ENCODE data around the gene OR2AG2. TPM values are rescaled to one million over a fixed set of nuclear protein-coding genes. Genes with fewer than 3 reads are reported as not detected.
"Not testable (repeated sequence)": the region's sequence is repeated elsewhere in the genome, so short reads cannot be mapped to it uniquely, and the experiment has no call there.

Gene OR2AG2
- total RNA-seq: 0.09 TPM
- long read RNA-seq: 0 reads

- no peaks in the 10 kb centered on the region for H3K4me1 ChIP-seq
- H3K36me3 ChIP-seq: no peaks in the 10 kb centered on the region
- no peaks in the 10 kb centered on the region for H3K9me3 ChIP-seq
- no peak for DNase-seq
- no peaks in the 10 kb centered on the region for H3K27me3 ChIP-seq (ENCODE audit: low read depth)
- peak; percentile 55 to 86 for ATAC-seq
- TF ChIP-seq, protein P1, sequence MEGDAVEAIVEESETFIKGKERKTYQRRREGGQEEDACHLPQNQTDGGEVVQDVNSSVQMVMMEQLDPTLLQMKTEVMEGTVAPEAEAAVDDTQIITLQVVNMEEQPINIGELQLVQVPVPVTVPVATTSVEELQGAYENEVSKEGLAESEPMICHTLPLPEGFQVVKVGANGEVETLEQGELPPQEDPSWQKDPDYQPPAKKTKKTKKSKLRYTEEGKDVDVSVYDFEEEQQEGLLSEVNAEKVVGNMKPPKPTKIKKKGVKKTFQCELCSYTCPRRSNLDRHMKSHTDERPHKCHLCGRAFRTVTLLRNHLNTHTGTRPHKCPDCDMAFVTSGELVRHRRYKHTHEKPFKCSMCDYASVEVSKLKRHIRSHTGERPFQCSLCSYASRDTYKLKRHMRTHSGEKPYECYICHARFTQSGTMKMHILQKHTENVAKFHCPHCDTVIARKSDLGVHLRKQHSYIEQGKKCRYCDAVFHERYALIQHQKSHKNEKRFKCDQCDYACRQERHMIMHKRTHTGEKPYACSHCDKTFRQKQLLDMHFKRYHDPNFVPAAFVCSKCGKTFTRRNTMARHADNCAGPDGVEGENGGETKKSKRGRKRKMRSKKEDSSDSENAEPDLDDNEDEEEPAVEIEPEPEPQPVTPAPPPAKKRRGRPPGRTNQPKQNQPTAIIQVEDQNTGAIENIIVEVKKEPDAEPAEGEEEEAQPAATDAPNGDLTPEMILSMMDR (IDR thresholded peaks at IDR 0.05): no peak
- H3K4me3 ChIP-seq: no peak within 1 kb of the TSS
- intact Hi-C loops (cut with DNase I): no loop called here
- no peak within 1 kb of the TSS for H3K27ac ChIP-seq
These were observed at the start of gene OR2AG2 for GRCh38 chr11:6771926-6772893. TSS of gene OR2AG2 (minus strand) at chr11:6771976. CDS start at chr11:6768957, 3,019 bp downstream.

DNA sequence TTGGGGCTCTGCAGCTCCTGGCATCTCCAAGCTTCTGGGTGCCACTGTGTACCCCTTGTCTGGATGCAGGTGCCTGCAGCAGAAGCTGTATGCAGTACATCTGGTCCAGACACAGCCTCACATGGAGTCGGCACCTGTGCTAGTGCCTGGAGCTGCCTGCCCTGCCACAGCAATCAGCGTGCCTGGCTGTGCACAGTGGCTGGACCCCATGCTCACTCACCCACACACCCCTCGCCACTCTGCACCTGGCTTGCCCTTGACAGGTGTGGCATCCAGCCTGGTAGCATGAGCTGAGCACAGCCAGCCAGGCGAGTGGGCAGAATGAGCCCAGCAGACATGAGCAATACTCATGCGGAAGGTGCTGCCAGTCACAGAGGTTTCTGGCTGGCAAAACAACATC lies 47.2 kb upstream of the OR2AG2 start:
- TF ChIP-seq, protein P1 (IDR thresholded peaks at IDR 0.05): no peak
- H3K4me1 ChIP-seq: no peaks in the 10 kb centered on the region
- intact Hi-C loops (cut with DNase I): no loop called here
- H3K9me3 ChIP-seq: peaks cover 8% of the 10 kb centered on the region
- no peak overlapping the region for H3K27ac ChIP-seq
- no peaks in the 10 kb centered on the region for H3K27me3 ChIP-seq (ENCODE audit: low read depth)
- DNase-seq: no peak
- no peak for ATAC-seq
- no peak overlapping the region for H3K4me3 ChIP-seq
- H3K36me3 ChIP-seq: no peaks in the 10 kb centered on the region

GRCh38 chr11:6817694-6818093 lies 45.9 kb upstream of the OR2AG2 start:
- ATAC-seq (no peak), DNase-seq (no peak)
- TF ChIP-seq, protein P1 (IDR thresholded peaks at IDR 0.05): no peak
- no peak overlapping the region for H3K27ac ChIP-seq
- H3K9me3 ChIP-seq: peaks cover 8% of the 10 kb centered on the region
- no peak overlapping the region for H3K4me3 ChIP-seq
- H3K4me1 ChIP-seq: no peaks in the 10 kb centered on the region
- intact Hi-C loops (cut with DNase I): no loop called here
- no peaks in the 10 kb centered on the region for H3K27me3 ChIP-seq (ENCODE audit: low read depth)
- no peaks in the 10 kb centered on the region for H3K36me3 ChIP-seq

- no peaks in the 10 kb centered on the region for H3K27me3 ChIP-seq (ENCODE audit: low read depth)
- no peak overlapping the region for H3K27ac ChIP-seq
- no peak for DNase-seq
- H3K4me3 ChIP-seq: no peak overlapping the region
- no peak for ATAC-seq
- intact Hi-C loops (cut with DNase I): no loop called here
- no peaks in the 10 kb centered on the region for H3K36me3 ChIP-seq
- no peaks in the 10 kb centered on the region for H3K9me3 ChIP-seq
- TF ChIP-seq, protein P1 (IDR thresholded peaks at IDR 0.05): no peak
- no peaks in the 10 kb centered on the region for H3K4me1 ChIP-seq
These were observed 41.9 kb upstream of the OR2AG2 start for GRCh38 chr11:6813656-6814055.

DNA sequence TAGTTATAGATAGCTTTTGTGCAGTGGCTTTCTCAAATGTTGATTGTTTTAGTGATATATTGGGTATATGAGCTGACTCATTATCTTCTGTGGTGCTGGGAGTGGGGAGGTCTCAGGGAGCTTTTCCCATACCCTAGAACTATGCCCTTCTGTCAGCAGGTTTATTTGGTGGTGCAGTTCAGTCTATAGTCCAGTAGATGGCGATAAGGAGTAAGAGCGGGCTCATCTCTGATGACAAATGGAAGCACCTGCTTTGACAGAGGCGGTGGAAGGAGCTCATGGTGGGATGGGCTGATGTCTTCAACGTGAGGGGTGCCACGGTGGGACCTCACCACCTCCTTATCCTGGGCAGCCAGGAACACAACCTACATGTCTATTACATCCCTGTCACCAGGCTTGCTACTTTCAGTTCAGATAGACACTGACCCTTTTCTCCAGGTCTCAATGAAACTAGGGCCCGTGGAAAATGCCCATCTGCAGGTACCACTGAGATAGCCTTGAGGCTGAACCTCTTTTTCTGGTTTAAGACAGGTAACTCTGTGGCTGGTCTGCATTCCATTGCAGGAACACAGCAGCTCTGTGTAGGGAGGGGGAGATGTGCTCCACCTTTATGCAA lies 40.7 kb upstream of the OR2AG2 start:
- no peak for DNase-seq
- H3K4me3 ChIP-seq: no peak overlapping the region
- intact Hi-C loops (cut with DNase I): no loop called here

GRCh38 chr11:6801075-6801474 lies 29.3 kb upstream of the OR2AG2 start:
- ATAC-seq; H3K27me3 ChIP-seq (ENCODE audit: low read depth); H3K4me1 ChIP-seq; H3K27ac ChIP-seq; H3K9me3 ChIP-seq; H3K4me3 ChIP-seq; H3K36me3 ChIP-seq; intact Hi-C loops (cut with DNase I); DNase-seq: not testable (repeated sequence)

More for the DNA sequence above, 40.7 kb upstream of the OR2AG2 start:
- Histone ChIP-seq H3K27ac (no peak overlapping the region), H3K27me3 (ENCODE audit: low read depth) (no peaks in the 10 kb centered on the region), H3K9me3 (no peaks in the 10 kb centered on the region), H3K36me3 (no peaks in the 10 kb centered on the region), H3K4me1 (no peaks in the 10 kb centered on the region)
- TF ChIP-seq, protein P1 (IDR thresholded peaks at IDR 0.05): peak; percentile 84
- peak; percentile 66 to 82 for ATAC-seq

Data from lower lobe of right lung (tissue), 2 donors.